Measurements from ENCODE around the gene OR13C9. TPM values are rescaled to one million over a fixed set of nuclear protein-coding genes. Genes with fewer than 3 reads are reported as not detected.

The OR13C9 gene
- total RNA-seq, 1 experiment from 2014 or later, result not detected

Other genes with a start within 250 kb of the OR13C9 start
- not detected in 2 replicates for gene OR13F1, start 113.9 kb downstream of the OR13C9 start, total RNA-seq (2014; rRNA removed; shearing (Covaris generic))
- not detected in 2 replicates for gene OR13C4, start 91.0 kb downstream of the OR13C9 start, total RNA-seq (2014; rRNA removed; shearing (Covaris generic))
- not detected in 2 replicates for gene OR13C3, start 81.3 kb downstream of the OR13C9 start, total RNA-seq (2014; rRNA removed; shearing (Covaris generic))
- gene OR13C8, start 49.0 kb downstream of the OR13C9 start, total RNA-seq (2014; rRNA removed; shearing (Covaris generic)), result not detected in 2 replicates
- gene OR13C5, start 18.8 kb downstream of the OR13C9 start, total RNA-seq (2014; rRNA removed; shearing (Covaris generic)), result not detected in 2 replicates
- gene OR13C2, start 12.6 kb downstream of the OR13C9 start, total RNA-seq (2014; rRNA removed; shearing (Covaris generic)), result not detected in 2 replicates
- not detected in 2 replicates for gene OR13D1, start 76.3 kb upstream of the OR13C9 start, total RNA-seq (2014; rRNA removed; shearing (Covaris generic))
- gene NIPSNAP3A, start 129.5 kb upstream of the OR13C9 start, total RNA-seq (2014; rRNA removed; shearing (Covaris generic)), result 103 and 105 TPM in 2 replicates
- 0.14 TPM in 1 of 2 replicates, not detected in the other for gene NIPSNAP3B, start 145.9 kb upstream of the OR13C9 start, total RNA-seq (2014; rRNA removed; shearing (Covaris generic))

Measured in A172 (cell line).